HG03378 (cell line): ENCODE results near the gene SLC30A2.

Experiments used
- ATAC-seq: cut with Tn5 transposase; IDR thresholded peaks from one replicate; pipeline ENCODE4 v1.9.1; 2021; ENCODE audit warnings: mild to moderate bottlenecking, moderate library complexity; ENCODE audit not compliant: unreplicated experiment

SLC30A2 gene

GRCh38 chr1:25999041-25999800 lies 46.7 kb downstream of the SLC30A2 start:
- ATAC-seq = no peak

DNA sequence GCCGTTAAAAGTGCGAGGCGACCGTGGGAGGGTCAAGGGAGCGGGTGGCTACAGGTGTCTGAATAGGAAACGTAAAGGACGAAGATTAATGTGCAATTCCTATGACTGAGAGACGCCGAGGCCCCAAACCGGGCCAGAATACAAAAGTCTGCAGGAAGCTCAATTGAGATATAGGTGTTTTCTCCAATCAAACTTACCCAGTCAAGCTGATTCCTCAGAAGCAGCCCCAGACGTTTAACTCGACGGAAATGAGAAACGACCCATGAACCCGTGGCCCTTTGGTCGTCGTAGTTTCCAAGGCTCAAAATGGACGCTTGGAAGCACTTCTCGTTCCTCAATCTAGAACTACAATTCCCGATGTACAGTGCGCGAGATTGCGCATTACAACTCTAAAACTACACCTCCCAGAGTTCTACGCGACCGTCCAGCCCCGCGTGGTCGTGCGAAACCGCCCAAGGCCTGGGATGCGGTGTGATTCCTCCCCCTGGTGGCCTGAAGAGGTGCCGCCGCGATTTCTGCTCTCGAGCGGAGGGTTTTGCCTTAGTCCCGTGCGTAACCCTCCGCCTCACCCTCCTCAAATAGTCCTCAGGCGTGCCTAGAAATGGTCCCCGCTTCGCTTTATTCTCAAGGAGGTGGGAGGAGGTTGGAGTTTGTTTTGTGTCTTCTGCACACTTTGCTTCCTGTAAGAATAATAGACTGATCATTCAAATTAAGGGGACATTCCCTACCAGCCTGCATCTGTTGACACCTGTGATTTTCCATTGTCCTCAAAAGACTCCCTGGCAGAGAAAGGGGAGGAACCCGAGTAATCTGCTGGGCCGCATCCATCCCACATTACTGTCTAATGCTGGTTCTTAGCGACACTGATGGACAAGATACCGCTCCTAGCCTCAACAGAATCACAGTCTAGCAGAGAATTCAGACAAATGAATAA lies 47.8 kb downstream of the SLC30A2 start, which contains the start of gene PAFAH2:
Gene PAFAH2, minus strand, starts transcription at position 236 of the 934 bp plus-strand sequence. CDS start 7,247 bp downstream, outside the sequence.
- ATAC-seq = peak; percentile 95

GRCh38 chr1:25996966-25997827 lies 48.7 kb downstream of the SLC30A2 start:
- ATAC-seq = no peak

- no peak for ATAC-seq
These were observed 51.3 kb downstream of the SLC30A2 start for GRCh38 chr1:25994402-25995150.

GRCh38 chr1:25993197-25993951 lies 52.5 kb downstream of the SLC30A2 start:
- no peak for ATAC-seq

DNA sequence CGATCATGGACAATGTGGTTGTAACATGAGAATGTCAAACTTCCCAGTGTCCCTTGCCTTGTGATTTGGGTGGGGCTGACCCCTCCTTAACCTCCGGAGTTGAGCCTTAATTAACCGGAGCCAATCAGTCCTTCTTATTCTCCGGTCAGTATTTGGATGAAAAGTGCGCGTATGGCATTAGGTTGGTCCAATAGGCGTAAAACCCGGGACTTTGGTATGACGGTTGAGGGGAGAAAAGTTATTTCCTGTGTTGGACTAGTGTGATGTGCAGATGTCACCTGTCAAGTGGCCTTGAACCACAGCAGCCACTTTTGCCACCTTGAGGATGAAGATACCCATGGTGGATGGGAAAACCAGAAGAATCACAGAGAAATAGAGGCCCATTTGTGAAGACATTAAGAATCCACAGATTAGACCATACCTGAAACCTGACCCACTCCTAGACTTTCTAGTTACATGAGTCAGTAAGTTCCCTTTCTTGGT lies 53.2 kb downstream of the SLC30A2 start:
- no peak for ATAC-seq

DNA sequence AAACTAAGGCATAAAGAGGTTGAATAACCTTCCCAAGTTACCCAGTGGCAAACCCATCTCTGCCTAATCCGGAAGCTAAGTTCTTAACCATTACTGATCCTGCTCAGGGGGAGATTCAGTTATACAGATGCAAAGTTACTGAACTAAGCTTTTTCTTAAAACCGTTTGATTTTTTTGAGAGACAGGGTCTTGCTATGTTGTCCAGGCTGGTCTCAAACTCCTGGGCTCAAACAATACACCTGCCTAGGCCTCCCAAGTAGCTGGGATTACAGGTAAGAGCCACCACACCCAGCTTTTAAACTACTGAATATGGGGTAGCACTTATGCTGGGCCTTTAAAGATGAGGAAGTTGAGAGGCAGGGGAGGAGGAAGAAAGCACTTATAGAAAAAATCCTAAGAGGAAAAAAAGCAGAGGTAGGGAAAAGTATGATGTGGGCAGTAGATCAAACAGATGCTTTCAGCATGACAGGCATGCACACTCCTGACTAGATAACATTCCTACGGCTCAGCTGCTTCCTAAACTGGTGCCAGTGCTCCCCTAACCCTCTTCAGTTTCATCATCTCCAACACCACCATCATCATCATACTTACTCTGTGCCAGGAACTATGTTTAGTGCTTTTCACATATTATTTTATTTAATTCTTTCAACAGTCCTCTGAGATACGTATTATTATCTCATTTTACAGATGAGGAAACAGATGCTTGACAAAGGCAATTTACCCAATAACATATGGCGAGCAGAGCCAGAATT lies 53.8 kb downstream of the SLC30A2 start:
- no peak for ATAC-seq

DNA sequence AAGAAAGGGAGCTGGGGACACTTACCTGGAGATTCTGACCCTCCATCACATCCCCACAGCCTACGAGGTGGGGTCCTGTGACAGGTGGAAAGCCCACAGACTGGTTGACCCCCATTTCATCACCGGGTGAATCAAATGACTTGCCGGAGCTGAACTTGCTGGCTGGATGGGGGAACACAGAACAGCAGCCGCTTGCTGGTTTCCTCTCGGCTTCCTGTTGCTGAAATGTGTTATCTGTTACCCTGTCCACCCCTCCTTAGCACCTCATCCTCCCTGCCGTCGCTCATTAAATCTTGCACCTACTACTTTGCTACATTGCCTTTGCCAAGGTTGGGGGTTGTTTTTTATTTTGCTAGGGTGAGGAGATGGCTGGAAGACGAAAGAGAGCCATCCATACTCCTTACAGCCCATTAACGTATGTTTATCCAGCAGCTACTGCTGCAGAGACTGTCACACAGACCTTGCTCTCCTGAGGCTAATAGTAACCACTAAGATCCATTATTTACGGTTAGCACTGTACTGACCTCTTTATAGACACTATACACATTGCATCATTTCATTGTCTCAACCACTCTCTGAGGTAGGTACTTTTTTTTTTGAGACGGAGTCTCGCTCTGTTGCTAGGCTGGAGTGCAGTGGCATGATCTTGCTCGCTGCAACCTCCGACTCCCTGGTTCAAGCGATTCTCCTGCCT lies 55.1 kb downstream of the SLC30A2 start:
- no peak for ATAC-seq

- ATAC-seq = no peak
These were observed 55.7 kb downstream of the SLC30A2 start for GRCh38 chr1:25990251-25990650.

- ATAC-seq = no peak
These were observed 56.3 kb downstream of the SLC30A2 start for GRCh38 chr1:25989440-25990234.

GRCh38 chr1:25987951-25988350 lies 58.0 kb downstream of the SLC30A2 start:
- ATAC-seq = no peak
